ENCODE data around the gene ADARB1. TPM values are rescaled to one million over a fixed set of nuclear protein-coding genes. Genes with fewer than 3 reads are reported as not detected.

The ADARB1 gene
- total RNA-seq, 3 donors from 2014 or later (not counting 1 experiment from before 2014, with no cell fraction given): 20.7 to 28.0 (median 26.6) TPM

- Histone ChIP-seq H3K27ac (ENCODE audit: low read length) (no peak overlapping the region), H3K4me1 (ENCODE audit: control insufficient read depth, insufficient read depth, low read length) (no peaks in the 10 kb centered on the region), H3K9me3 (ENCODE audit: control insufficient read depth, insufficient read depth, low read length) (no peaks in the 10 kb centered on the region), H3K36me3 (ENCODE audit: control insufficient read depth, insufficient read depth, low read length) (no peaks in the 10 kb centered on the region), H3K27me3 (ENCODE audit: control insufficient read depth, insufficient read depth, low read length) (no peaks in the 10 kb centered on the region), H3K4me3 (ENCODE audit: low read length) (no peak overlapping the region)
- peaks cover 5% of the 10 kb centered on the region for H3K36me3 Mint-ChIP-seq
- intact Hi-C loops (cut with micrococcal nuclease): no loop called here
- TF ChIP-seq, protein P1, sequence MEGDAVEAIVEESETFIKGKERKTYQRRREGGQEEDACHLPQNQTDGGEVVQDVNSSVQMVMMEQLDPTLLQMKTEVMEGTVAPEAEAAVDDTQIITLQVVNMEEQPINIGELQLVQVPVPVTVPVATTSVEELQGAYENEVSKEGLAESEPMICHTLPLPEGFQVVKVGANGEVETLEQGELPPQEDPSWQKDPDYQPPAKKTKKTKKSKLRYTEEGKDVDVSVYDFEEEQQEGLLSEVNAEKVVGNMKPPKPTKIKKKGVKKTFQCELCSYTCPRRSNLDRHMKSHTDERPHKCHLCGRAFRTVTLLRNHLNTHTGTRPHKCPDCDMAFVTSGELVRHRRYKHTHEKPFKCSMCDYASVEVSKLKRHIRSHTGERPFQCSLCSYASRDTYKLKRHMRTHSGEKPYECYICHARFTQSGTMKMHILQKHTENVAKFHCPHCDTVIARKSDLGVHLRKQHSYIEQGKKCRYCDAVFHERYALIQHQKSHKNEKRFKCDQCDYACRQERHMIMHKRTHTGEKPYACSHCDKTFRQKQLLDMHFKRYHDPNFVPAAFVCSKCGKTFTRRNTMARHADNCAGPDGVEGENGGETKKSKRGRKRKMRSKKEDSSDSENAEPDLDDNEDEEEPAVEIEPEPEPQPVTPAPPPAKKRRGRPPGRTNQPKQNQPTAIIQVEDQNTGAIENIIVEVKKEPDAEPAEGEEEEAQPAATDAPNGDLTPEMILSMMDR (IDR thresholded peaks at IDR 0.05): no peak
- ATAC-seq (no peak), DNase-seq (no peak)
- no peak overlapping the region for H3K27ac Mint-ChIP-seq
- H3K4me1 Mint-ChIP-seq: no peaks in the 10 kb centered on the region
- WGBS (ENCODE audit: insufficient coverage): 45% methylated on average over 20 of the region's 23 CpGs
- no peaks in the 10 kb centered on the region for H3K9me3 Mint-ChIP-seq
- no peak overlapping the region for H3K4me3 Mint-ChIP-seq
- peaks cover 5 to 8% of the 10 kb centered on the region in 2 donors for H3K27me3 Mint-ChIP-seq (ENCODE audit: low read depth in 2 of 2)
These were observed 43.5 kb upstream of the ADARB1 start for GRCh38 chr21:45030682-45031570.

- no peak for ATAC-seq
These were observed 42.7 kb upstream of the ADARB1 start for GRCh38 chr21:45031571-45032191.

GRCh38 chr21:45032332-45032731 lies 42.0 kb upstream of the ADARB1 start:
- peaks cover 10% of the 10 kb centered on the region for H3K9me3 ChIP-seq (ENCODE audit: control insufficient read depth, insufficient read depth, low read length)
- no peak overlapping the region for H3K4me3 ChIP-seq (ENCODE audit: low read length)
- no peak overlapping the region for H3K27ac Mint-ChIP-seq
- no peak for ATAC-seq
- no peak for DNase-seq
- TF ChIP-seq, protein P1 (IDR thresholded peaks at IDR 0.05): no peak
- no peaks in the 10 kb centered on the region for H3K27me3 ChIP-seq (ENCODE audit: control insufficient read depth, insufficient read depth, low read length)
- H3K27me3 Mint-ChIP-seq (ENCODE audit: low read depth in 2 of 2): peaks cover 8% of the 10 kb centered on the region in 2 donors
- H3K36me3 Mint-ChIP-seq: peaks cover 8% of the 10 kb centered on the region
- no peaks in the 10 kb centered on the region for H3K36me3 ChIP-seq (ENCODE audit: control insufficient read depth, insufficient read depth, low read length)
- no peaks in the 10 kb centered on the region for H3K4me1 Mint-ChIP-seq
- no peaks in the 10 kb centered on the region for H3K4me1 ChIP-seq (ENCODE audit: control insufficient read depth, insufficient read depth, low read length)
- no peak overlapping the region for H3K27ac ChIP-seq (ENCODE audit: low read length)
- H3K4me3 Mint-ChIP-seq: no peak overlapping the region
- peaks cover 2 to 6% of the 10 kb centered on the region in 2 donors for H3K9me3 Mint-ChIP-seq
- 90% methylated on average over 21 of the region's 21 CpGs for WGBS (ENCODE audit: insufficient coverage)
- intact Hi-C loops (cut with micrococcal nuclease): no loop called here

More at GRCh38 chr21:45031571-45032191, 42.7 kb upstream of the ADARB1 start:
- no peaks in the 10 kb centered on the region for H3K4me1 ChIP-seq (ENCODE audit: control insufficient read depth, insufficient read depth, low read length)
- Mint-ChIP-seq H3K27me3 (ENCODE audit: low read depth in 2 of 2) (peaks cover 5 to 8% of the 10 kb centered on the region in 2 donors), H3K27ac (no peak overlapping the region), H3K4me1 (no peaks in the 10 kb centered on the region), H3K9me3 (peaks cover 2% of the 10 kb centered on the region in 2 donors), H3K36me3 (peaks cover 8% of the 10 kb centered on the region), H3K4me3 (no peak overlapping the region)
- H3K27ac ChIP-seq (ENCODE audit: low read length): no peak overlapping the region
- DNase-seq: no peak
- TF ChIP-seq, protein P1 (IDR thresholded peaks at IDR 0.05): no peak
- 88% methylated on average over 23 of the region's 23 CpGs for WGBS (ENCODE audit: insufficient coverage)
- intact Hi-C loops (cut with micrococcal nuclease): no loop called here
- H3K36me3 ChIP-seq (ENCODE audit: control insufficient read depth, insufficient read depth, low read length): no peaks in the 10 kb centered on the region
- no peaks in the 10 kb centered on the region for H3K27me3 ChIP-seq (ENCODE audit: control insufficient read depth, insufficient read depth, low read length)
- no peak overlapping the region for H3K4me3 ChIP-seq (ENCODE audit: low read length)
- H3K9me3 ChIP-seq (ENCODE audit: control insufficient read depth, insufficient read depth, low read length): peaks cover 6% of the 10 kb centered on the region
